NCI-H1930 (cell line): ENCODE results near the gene TNRC6A.
"Not testable (repeated sequence)": the region's sequence is repeated elsewhere in the genome, so short reads cannot be mapped to it uniquely, and the experiment has no call there.

Experiments
- DNase-seq, 2 experiments: peaks; one replicate each; lab custom pipeline; 2025; lab: John Stamatoyannopoulos, UW

The TNRC6A gene

GRCh38 chr16:24815021-24815420 is 85.6 kb downstream of the TNRC6A start:
- DNase-seq = no peak

GRCh38 chr16:24816688-24817087 is 87.2 kb downstream of the TNRC6A start:
- no peak for DNase-seq

DNA sequence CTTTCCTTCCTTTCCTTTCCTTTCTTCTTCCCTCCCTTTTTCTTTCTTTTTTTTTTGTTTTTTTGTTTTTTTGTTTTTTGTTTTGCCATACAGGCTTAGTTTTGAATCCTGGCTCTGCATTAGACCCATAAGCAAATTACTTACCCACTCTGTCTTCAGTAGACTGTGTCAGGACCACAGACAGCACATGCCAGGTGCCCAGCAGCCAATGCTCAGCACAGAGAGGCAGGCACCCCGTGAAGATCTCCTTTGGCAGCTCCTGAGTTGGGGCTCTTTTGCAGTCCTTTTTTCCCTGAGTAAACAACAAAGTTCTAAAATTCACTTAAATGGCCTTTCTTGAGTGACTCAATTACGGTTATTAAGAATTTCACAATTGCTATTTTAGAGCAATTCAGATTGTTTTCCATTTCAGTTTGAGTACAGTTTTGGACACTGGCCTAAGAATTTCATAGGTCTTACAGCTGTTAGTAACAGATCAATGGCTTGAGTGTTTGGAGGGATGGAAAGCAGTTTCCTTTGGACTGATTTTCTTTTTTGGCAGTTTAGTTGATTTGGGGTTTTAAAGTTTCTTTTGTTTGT is 90.1 kb downstream of the TNRC6A start:
- DNase-seq = no peak

DNA sequence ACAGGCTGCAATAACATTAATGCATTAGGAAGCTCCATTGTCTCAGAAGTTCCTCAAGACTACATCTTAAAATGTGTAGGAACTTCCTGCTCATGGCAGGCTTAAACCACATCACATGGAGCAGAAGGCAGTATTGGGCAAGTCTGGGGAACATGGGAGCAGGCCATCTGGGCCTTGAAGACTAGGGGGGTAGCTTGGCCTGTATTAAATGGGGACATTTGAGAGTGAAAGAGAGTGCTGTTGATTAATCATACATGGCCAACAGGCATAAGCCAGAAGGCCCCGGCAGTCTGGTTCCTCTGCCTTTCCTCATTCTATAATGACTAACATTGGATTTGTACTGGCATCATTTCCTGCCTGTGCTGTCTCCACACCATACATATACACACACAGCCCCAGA is 91.1 kb downstream of the TNRC6A start:
- no peak for DNase-seq

- DNase-seq = no peak
Measured at GRCh38 chr16:24821129-24821528, 91.7 kb downstream of the TNRC6A start.

- DNase-seq = no peak
Measured at GRCh38 chr16:24822542-24822941, 93.1 kb downstream of the TNRC6A start.

- DNase-seq = no peak
Measured at GRCh38 chr16:24822974-24823373, 93.5 kb downstream of the TNRC6A start.

DNA sequence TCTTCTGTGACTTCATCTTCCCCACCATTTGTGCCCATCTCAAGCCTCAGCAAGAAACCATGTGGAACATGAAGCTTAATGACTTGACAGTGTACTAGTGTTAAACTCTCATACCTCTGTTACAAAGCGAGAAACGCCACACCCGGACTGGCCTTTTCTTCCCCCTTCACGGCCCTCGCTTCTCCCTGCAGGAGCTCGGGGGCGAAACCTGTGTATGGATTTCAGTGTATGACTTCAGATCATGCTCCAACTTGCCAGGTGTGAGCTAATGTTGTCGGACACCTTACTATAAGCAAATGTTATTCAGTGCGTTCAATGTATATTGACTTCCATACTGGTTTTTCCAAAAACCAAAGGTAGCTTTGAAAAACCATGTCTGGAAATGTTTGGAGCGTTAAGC is 96.2 kb downstream of the TNRC6A start:
- DNase-seq = no peak

DNA sequence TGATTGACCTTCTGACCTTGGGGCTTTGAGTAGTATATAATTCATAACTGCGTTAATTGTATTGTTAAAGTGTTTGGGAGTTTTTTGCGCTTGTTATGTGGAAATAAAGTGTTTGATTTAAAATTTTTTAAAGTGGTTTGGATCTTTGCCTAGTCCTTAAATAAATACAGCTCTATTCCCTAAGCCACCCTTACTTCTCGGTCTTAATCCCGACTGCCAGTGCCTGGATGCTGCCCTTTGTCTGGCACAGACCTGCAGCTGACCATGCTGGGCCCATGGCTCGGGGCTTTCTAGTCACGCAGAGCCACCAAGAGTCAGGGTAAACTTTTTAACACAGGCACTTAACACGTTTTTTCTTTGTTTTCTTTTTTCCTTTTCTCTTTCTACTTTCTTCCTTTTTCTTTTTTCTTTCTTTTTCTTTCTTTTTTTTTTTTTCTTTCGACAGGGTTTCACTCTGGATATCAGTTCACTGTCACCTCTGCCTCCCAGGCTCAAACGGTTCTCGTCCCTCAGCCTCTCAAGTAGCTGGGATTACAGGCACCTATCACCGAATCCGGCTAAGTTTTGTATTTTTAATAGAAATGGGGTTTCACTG is 96.7 kb downstream of the TNRC6A start:
- peak in 1 of 2 experiments; percentile 12 for DNase-seq

- DNase-seq = no peak
Measured at GRCh38 chr16:24826817-24827566, 97.5 kb downstream of the TNRC6A start.

DNA sequence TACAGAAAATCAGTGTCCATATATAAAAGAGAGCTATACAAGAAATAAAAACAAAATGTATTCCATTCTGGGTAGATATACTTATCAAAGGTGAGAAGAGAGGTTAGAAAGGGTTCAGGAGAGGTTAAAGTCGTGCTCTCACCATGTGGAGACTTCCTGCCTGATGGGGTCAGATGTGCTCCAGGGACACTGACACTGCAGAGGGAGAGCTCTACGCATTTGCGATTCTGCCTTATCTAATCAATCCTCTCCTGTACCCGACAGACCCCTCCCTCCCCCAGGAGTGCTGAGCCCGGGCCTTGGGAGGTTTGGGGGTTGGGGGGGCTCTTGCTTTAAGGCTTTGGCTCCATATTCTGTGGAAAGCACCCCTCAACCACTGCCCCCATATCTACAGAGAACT is 99.7 kb downstream of the TNRC6A start:
- DNase-seq = no peak

- no peak for DNase-seq
Measured at GRCh38 chr16:24833352-24833751, 103.9 kb downstream of the TNRC6A start.

DNA sequence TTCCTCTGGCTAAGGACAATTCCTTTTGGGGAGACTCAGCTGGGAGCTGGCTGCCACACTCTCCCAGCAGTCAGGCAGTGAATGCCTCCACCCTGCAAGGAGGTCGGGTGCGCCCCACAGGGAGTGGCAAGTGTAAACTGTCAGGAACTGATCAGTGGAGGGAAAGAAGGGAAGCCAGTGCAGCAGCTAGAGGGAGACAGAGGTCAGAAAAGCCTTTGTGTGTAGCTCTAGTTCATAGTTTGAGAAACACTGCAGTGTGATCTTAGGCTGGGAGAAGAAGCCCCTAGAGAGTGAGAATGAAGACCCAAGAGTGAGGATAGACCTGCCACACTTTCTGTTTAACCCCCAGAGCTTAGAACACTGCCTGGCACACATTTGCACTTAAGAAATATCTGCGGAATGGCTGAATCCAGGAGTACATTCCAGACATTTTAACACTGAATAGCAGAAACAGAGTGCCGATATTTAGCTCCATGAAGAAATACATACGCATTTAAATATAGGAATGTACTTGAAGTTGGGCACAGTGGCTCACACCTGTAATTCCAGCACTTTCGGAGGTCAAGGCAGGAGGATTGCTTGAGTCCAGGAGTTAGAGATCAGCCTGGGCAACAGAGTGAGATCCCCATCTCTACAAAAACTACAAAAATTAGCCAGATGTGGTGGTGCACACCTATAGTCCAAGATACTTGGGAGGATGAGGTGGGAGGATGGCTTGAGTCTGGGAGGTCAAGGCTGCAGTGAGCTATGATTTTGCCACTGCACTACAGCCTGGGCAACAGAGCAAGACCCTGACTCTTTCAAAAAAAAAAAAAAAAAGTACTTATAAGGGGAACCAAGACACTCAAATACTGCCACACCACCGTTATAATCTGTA is 105.2 kb downstream of the TNRC6A start:
- no peak for DNase-seq

DNA sequence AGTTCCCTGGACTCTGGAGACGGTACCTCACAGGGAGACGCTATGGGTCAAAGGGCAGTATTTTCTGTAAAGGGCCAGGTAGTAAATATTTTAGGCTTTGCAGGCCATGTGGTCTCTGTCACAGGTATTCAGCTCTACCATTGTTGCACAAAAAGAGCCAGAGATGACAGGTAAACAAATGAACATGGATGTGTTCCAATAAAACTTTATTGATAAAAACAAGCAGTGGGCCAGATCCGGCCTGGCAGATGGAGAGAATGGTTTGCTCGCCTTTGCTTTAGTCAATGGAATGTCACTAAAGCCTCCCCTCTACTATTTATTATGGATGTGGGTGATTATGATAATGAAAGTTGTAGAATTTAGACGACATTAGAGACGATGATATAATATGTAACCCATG is 107.4 kb downstream of the TNRC6A start:
- DNase-seq = no peak

DNA sequence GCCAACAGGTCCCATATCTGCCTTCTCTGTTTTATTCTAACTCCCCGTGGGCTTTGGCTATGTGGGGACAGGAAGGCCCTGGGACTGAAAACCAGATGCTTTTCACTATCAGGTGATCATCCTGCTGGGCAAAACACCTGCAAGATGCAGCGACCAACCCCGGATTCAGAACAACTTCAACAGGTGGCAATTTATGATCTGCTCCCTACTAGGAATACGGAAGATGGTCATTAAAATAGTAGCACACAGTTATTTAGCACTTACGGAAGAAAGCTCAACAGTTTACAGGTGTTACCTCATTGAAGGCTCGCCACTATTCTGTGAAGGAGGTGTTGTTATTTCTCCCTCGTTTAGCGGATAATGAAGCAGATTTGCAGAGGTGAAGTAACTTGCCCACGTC is 108.5 kb downstream of the TNRC6A start:
- DNase-seq = no peak

DNA sequence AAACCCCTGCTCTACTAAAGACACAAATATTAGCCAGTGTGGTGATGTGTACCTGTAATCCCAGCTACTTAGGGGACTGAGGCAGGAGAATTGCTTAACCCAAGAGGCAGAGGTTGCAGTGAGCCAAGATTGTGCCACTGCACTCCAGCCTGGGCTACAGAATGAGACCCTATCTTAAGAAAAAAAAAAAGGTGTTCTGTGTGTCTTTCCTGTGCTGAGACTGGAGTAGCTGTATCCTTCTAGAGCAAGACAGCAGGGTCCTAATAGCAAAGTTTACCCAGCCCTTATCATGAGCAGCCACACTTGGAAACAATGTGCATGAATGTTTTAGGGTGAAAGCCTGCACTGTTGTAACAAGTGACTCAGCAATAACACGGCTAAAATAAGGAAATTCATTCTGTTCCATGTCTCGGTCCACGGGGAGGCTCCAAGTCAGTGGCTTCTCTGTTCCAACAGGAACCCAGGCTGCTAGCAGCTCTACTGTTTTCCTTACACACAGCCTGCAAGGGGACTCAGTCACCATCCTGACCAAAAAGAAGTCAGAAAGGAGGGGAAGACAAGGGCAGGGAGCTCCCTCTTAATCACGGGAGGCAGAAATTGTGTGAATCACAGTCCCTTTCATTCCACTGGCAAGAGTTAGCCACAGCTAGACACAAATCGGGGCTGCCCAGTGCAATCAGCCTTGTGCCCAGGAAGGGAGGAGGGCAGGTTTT is 109.3 kb downstream of the TNRC6A start:
- DNase-seq = no peak

GRCh38 chr16:24839347-24839972 is 110.0 kb downstream of the TNRC6A start:
- DNase-seq = no peak

- no peak for DNase-seq
Measured at GRCh38 chr16:24841291-24841690, 111.8 kb downstream of the TNRC6A start.

GRCh38 chr16:24844101-24845030 is 114.9 kb downstream of the TNRC6A start:
- DNase-seq = no peak

DNA sequence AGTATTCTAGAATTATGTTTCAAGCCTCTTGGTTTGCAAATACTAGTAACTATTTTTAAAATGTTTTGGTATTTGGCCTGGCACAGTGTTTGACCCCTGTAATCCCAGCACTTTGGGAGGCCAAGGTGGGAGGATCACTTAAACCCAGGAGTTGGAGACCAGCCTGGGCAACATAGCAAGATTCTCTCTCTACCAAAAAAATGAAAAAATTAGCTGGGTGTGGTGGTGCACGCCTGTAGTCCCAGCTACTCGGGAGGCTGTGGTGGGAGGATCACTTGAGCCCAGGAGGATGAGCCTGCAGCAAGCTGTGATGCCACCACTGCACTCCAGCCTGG is 115.5 kb downstream of the TNRC6A start:
- not testable (repeated sequence) for DNase-seq
